HG03139 (cell line): ENCODE measurements around the gene MRPS22.

ENCODE experiments used
- ATAC-seq: cut with Tn5 transposase; IDR thresholded peaks from one replicate; pipeline ENCODE4 v1.9.1; 2021; ENCODE audit not compliant: unreplicated experiment

Gene MRPS22

GRCh38 chr3:139311557-139311956 is 32.3 kb upstream of the MRPS22 start:
- no peak for ATAC-seq

- no peak for ATAC-seq
These were observed 31.4 kb upstream of the MRPS22 start for GRCh38 chr3:139312416-139312815.

DNA sequence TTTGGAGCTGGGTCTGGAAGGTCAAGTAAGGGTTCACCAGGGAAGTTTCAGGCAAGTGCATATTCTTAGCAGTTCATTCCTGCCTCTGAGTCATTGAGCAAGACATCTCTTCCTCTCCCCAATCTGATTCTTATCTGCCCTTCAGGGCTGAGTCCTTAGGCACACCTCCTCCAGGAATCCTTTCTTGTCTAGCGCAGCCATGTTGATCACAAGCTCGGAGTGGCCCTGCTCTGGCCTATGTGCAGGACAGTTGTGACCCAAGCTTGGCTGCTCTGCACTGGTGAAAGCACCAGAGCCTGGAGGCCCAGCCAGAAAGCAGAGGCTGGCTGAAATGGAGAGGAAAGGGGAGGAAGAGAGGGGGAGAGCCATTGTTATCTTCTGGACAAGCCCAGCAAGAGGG is 30.9 kb upstream of the MRPS22 start:
- no peak for ATAC-seq

GRCh38 chr3:139313921-139314320 is 29.9 kb upstream of the MRPS22 start:
- no peak for ATAC-seq

GRCh38 chr3:139317215-139317614 is 26.6 kb upstream of the MRPS22 start:
- no peak for ATAC-seq

DNA sequence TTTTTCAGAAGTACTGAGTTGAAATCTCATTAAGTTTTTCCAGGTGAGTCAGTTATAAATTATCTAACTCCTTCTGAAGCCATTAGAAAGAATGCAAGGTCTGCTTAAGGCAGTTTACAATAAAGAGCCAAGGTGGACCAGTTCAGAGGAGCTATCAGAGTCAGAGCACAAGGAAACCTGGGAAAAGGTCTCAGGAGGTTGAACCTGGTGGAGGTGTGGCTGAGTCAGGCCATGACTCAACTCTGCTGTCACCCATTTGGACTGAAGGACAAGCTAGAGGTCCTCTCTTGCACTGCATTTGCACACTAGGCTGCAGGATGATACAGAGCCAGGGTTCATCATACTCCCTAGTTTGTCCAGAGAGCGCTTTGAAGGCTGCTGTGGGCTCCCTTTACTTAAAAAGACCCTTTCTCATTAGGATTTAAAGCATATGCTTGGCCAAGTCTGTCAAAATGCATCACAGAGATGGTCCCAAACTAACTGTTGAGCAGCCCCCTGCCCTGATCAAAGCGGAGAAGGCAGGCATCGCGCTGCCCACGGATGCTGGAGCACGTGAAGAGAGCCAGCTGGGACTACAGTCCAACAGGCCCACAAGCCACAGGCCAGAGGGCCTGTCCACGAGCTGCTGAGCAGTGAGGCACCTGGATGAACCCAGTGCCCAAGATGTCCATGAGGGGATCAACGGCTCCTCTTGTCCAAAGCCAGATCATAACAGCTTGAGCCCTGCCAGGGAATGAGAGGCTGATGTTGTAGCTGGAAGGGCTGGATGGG is 26.0 kb upstream of the MRPS22 start:
- ATAC-seq: no peak

GRCh38 chr3:139318431-139318816 is 25.4 kb upstream of the MRPS22 start:
- ATAC-seq: no peak

- ATAC-seq: no peak
These were observed 25.0 kb upstream of the MRPS22 start for GRCh38 chr3:139318826-139319225.

GRCh38 chr3:139319428-139320402 is 24.1 kb upstream of the MRPS22 start:
- no peak for ATAC-seq

- ATAC-seq: no peak
These were observed 23.1 kb upstream of the MRPS22 start for GRCh38 chr3:139320551-139321309.

- ATAC-seq: no peak
These were observed 21.5 kb upstream of the MRPS22 start for GRCh38 chr3:139322346-139322745.

GRCh38 chr3:139323146-139323545 is 20.7 kb upstream of the MRPS22 start:
- ATAC-seq: no peak

DNA sequence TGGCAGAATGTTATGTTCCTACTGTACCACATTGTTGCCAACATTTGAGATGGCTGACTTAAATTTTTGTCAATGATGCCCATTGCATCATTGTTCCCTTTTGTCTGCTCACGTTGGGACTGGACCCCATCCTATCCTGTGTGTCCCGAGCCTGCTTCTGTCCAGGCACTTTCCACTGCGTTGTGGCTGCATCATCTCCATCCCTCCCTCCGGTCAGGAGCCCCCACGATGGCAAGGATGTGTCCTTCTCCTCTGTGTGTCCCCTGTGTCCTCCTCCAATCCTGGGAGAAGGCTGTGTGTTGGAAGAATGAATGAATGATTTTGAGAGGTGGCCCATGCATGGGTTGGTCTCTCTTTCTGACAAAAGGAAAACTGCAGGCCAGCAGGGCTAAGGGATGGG is 19.4 kb upstream of the MRPS22 start:
- no peak for ATAC-seq

GRCh38 chr3:139325551-139325950 is 18.3 kb upstream of the MRPS22 start:
- ATAC-seq: no peak

DNA sequence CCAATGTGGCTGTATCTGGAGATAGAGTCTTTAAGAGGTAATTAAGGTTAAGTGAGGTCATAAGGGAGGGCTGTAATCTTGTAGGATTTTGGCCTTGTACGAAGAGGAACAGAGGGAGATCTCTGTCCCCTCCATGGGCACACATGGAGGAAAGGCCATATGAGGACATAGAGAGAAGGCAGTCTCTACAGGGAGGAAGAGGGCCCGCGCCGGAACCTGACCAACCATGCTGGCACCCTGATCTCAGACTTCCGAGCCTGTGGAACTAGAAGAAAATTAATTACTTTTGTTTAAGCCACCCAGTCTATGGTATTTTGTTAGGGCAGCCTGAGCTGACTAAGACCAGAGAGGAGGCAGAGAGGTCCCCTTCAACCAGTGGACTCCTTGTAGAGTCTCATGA is 17.7 kb upstream of the MRPS22 start:
- no peak for ATAC-seq

- no peak for ATAC-seq
These were observed 17.1 kb upstream of the MRPS22 start for GRCh38 chr3:139326707-139327106.

DNA sequence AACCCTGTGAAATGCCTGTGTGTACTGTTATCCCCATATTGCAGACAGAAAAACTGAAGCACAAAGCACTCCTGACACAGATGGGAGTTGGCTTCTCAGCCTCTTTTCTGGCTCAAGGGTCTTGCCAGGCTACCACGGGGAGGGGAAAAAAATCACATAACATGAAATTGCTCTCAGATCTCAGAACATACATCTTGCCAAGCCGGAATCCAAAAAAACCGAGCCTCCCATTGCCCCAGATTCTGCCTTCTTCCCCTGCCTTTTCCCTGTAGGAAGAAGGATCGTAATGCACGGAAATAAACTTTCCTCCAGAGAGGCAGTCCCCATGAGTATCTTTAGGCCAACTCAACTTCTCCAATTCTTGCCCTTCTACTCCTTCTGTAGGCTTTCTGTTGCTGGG is 16.6 kb upstream of the MRPS22 start:
- no peak for ATAC-seq

GRCh38 chr3:139327861-139328260 is 16.0 kb upstream of the MRPS22 start:
- no peak for ATAC-seq

DNA sequence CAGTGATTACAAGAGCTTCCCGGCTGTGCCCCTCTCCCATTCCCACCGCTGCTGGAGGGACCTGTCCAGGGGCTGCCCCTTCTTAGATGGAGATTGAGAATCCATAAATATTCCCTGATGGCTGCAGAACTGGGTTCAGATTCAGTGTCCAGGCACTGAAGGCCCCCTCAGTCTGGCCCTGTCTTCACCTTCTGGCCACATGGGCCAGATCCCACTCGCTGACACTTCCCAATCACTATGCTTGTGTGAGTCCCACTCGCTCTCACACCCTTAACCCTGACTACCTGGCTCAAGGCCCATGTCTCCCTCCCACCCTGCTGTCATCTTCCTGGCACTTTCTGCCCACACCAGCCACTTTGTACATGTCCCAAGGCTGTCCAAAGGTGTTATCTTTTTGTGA is 15.5 kb upstream of the MRPS22 start:
- no peak for ATAC-seq

DNA sequence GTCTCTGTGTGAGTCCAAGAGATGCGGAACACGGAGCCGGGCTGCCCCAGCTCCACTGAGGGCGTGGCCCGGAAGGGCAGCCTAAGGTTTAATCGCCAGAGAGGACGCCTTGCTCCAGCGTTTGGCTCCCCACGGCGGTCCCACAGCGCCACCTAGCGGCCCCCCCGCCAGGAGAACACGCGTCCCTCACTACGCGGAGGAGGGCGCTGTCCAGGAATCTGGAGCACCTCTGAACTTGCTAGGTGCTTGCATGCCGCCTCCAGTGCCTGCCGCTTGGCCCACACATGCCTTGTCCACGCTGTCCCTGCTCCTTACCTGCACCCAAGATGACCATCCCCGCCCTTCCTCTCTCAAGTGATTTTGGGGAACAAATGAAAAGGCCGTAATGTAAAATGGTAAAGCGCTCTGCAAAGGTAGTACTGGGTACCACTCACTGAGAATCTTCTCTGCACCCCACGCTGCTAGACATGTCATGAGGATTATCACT is 14.4 kb upstream of the MRPS22 start:
- peak; percentile 94 for ATAC-seq

- ATAC-seq: no peak
These were observed 11.7 kb upstream of the MRPS22 start for GRCh38 chr3:139332092-139332491.
